Cardiac septum (tissue), 1 donor: Measurements from ENCODE around the gene CDH13. TPM values are rescaled to one million over a fixed set of nuclear protein-coding genes. Genes with fewer than 3 reads are reported as not detected.

Source experiments
- DNase-seq: peaks from one replicate; pipeline ENCODE4 v3.0.0-alpha.2; 2020; ENCODE audit warnings: low spot score
- intact Hi-C: fragments of 100-400 bp; cut with DNase I; formaldehyde crosslinking; loops from one replicate; pipeline ENCODE4 v1.14.0; 2022
- total RNA-seq: library from RNA; stranded (reverse); fragmentation: NEBNext Ultra II Directional; extraction: Animal tissue kit (Norgen Biotek cat#: 25700); gene quantifications from one replicate; pipeline ENCODE4 v1.2.1, GENCODE V29; 2021
- donor health status: DM: no; HTN: no; CAD: no.

CDH13 gene
- total RNA-seq, 1 donor from 2014 or later: 108 TPM

DNA sequence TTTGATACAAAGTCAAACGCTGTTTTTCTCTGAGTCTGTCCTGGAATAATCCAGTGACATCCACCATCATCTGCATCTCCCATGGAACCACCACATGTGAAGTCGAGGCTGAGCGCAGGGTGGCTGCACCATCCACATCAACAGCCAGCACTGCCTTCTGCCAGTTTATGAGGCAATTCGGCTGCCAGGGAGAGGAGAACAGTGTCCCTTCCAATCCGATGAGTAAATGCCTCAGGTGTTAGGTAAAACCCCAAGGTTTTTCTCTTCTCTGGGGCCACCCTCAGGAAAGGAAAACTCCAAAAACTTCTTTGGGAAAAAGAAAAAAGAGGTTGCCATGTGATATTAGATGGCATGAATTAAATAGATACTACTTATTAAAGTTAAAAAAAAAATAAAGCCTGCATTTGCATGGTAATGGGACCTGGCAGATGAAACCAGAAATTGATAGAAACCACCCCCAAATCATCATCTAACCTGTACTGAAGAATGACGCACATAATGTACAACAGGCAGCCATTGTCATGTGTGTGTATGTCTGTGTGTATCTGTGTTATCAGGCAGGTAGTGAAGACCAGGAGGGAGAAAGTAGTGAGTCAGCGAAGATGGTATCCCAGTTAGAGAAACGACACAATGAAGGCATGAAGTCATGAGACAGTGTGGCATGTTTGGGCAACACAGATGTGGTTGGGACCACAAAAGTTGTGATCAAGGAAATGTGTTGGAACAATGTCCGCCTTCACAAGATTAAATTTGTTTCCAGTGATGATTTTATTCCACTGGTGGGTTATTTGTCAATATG is 478.7 kb downstream of the CDH13 start:
- no peak for DNase-seq
- intact Hi-C loops: no loop called here

DNA sequence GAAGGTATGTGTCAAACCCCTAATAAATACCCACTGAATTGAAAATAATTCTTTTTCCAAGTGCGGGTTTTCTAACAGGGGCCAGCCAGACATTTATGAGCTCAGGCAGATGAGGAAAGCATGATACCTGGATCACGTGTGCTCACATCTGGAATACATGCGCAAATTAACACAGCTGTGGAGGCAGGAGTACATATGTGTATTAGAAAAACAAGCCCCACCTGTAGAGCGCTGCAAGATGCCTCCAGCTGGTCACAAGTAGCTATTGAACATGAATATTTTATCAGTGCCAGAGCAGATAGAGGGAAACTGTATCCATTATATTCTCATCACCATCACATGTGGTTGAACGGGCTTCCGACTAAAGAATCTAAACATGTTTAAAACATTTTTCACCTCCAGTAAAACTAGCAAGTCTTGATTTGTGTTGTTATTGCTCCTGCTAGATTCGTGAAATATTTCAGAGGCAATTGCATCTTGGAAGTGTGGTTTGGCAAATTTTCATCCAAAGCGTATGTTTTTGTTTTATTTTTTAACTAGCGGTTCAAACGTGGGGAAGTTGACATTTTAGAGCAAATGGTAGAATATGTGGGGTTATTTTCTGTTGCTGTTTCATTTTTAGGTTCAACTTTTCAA is 482.8 kb downstream of the CDH13 start:
- intact Hi-C loops: no loop called here
- DNase-seq: no peak

DNA sequence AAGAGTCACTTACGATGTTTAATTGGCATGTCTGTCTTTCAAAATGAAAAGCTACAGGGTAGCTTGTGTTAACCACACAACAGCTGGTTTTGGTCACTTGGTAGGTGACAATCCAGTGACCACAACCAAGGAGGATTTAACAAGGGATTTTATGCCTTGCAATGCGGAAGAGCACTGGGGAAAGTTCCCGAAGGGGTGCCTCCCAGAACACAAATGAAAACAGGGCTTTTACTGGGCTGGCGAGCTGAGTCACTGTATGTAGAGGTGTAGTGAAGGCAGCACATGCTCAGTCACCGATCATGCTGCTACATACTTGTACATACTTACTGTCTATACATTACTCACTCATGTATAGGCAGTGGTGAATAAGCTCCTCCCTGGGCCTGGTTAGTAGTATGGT is 483.5 kb downstream of the CDH13 start:
- intact Hi-C loops: no loop called here

DNA sequence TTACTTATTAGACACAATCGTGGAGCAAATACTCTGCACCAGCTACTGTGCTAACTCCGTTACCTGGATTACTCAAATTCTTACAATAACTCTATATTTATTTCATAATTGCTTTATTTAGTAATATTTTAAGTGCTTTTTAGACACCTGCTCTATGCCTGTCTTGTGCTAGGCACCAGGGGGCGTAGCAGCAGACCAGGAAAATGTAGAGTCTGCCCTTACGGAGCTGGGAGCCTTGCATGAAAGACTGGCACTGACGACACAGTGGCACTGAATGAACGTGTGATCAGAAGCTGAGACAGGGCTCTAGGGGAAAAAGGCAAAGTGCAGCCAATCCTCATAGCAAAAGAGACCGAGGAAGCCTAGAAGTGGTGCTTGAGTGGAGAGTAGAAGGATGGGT is 486.5 kb downstream of the CDH13 start:
- DNase-seq: no peak
- intact Hi-C loops: no loop called here

More for the DNA sequence above, 483.5 kb downstream of the CDH13 start:
- no peak for DNase-seq

DNA sequence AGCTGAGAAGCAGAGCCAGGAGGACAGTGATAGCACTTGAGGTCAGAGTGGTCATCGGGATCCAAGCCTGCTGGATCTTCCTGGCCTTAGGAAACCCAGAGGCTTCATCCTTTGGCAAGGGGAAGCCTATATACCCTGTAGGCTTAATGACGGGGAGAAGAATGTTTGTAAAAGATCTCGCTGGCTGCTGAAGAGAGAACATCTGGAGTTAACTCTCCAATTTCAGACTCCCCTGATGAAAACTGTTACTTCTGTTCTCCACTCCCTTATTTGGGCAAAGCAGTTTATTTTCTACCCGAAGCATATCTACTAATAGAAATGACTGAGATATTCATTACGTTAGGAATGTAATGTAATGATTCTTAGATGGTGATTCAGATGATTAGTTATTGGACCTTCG is 487.0 kb downstream of the CDH13 start:
- intact Hi-C loops: no loop called here
- DNase-seq: no peak

DNA sequence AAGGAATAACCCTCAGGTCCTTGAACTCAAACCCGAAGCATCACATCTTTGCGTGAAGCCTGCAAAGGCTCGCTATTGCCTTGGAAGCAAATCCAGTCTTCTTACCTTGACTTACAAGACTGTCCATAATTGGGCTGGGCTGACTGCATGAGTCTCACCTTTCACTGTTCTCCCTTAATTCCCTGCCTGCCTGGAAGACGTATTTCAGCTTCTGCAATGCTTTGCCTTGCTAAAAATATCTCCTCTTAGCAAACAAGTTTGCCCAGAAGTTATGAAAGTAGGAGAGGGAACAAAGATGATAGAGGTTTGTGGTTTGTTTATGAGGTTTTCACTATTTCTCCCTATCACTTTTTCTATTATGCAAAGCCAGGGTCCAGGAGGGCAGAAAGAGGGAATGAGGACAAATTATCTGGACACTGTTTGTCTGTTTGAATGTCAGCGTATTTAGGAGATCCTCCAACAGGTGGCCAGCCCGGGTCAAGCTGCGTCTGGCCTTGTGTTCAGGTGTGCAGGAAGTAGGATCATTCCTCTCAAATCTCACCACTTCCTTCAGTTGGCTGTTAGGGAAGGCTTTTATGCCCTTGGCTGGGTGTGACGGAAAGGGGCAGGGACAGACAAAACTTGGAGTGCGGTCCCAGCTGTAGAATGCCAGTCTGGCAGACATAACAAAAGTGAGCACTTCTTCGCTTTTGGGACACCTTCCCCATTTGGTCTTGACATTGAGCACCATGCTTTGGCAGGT is 488.9 kb downstream of the CDH13 start:
- intact Hi-C loops: no loop called here
- DNase-seq: no peak

DNA sequence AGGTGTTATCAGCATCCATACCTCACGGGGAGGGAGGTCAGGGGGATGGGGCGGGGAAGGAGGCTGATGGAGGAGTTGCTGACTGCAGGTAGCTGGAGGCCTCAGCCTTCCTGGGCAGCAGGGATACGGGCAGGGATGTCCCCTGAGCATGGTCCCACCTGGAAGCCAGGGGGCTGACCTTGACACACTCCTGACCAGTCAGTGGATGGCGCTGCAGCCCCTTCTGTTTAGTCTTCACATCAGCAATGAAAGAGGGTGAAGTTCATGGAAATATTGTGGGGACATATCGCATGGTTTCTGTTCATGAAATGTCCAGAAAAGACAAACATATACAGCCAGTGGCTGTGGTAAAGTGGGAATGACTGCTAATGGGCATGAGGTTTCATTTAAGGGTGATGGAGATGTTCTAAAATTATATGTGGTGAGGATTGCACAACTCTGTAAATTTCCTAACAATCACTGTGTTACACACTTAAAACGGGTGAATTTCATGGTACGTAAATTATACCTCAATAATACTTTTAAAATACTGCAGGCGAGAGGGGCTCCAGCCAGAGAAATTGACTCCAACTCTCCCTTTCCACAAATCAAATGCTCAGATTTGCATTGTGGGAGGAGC is 489.6 kb downstream of the CDH13 start:
- no peak for DNase-seq
- intact Hi-C loops: no loop called here

DNA sequence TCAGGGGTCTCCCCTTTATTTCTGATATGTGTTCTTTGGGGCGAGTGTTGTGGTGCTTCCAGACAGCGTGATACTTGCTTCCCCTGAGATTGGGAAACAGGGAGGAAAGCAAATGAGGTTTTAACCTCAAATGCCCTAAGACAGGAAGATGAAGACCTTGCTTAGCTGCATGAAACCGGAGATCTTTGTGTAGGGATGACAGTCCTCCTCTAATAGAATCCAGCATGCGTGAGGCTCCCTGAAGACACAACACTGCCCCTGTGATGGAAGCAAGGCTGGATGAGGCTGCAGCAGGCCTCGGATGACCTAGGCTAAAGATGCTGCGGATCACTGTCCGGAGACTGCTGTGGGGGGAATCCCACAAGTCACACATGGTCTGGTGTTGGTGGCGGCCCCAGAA is 491.0 kb downstream of the CDH13 start:
- DNase-seq: no peak

DNA sequence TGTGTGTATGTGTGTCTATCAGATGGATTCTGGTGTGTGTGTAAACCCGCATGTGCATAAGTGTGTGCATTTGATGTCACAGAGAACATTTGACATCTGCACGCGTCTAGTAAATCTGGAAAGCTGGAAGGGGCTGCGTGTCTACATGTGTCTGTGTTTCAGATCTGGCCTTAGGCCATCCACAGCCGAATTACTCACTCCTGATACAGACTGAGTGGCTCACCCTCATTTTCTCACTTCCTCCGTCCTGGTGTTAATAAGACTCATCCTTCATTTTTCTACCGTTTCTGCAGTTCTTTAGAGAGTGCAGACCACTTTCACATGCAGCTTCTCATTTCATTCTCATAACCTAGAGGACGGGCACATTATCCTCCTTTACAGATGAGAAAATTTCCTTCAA is 491.6 kb downstream of the CDH13 start:
- intact Hi-C loops: no loop called here
- no peak for DNase-seq

More for the DNA sequence above, 491.0 kb downstream of the CDH13 start:
- intact Hi-C loops: no loop called here

DNA sequence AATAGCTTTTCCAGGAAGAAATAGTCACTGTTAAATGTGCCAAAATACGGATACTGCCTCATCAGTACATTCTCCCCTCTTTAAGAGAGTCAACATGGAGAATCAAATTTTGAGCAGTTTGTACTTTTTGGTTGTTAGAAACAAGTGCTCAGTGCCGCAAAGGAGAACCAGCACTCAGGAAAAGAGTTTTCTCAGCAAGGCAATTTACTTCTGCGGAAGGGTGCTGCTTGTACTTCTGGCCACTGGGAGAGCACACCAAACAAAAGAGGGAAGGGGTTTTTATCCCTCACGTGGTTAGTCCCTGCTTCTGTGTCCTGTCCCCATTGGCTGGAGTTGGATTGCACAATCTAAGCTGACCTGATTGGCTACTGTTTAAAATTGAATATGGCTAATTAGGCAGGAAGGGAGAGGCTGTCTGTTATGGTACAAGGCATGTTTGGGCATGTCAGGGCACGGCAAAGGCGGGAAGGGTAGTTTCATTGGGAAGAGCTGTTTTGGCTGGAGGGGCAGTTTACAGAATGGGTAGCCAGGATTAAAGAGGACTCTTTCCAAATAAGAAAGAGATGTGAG is 499.3 kb downstream of the CDH13 start:
- DNase-seq: no peak
- intact Hi-C loops: no loop called here

DNA sequence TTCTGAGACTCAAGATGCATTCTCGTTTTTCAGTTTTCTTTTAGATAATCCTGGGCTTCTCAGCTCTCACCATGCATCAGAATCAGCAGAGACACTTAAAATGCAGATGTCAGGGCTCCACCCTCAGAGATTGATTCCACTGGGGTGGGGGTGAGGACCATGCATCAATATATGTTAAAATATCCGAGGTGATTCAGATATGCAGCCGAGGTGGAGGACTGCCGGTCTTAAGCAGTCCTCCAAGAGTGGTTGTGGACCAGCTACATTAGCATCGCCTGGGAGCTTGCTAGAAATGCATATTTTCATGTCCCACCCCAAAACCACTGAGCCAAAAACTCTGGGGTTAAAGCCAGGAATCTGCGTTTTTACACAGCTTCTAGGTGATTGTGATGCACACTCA is 501.3 kb downstream of the CDH13 start:
- DNase-seq: no peak
- intact Hi-C loops: no loop called here

DNA sequence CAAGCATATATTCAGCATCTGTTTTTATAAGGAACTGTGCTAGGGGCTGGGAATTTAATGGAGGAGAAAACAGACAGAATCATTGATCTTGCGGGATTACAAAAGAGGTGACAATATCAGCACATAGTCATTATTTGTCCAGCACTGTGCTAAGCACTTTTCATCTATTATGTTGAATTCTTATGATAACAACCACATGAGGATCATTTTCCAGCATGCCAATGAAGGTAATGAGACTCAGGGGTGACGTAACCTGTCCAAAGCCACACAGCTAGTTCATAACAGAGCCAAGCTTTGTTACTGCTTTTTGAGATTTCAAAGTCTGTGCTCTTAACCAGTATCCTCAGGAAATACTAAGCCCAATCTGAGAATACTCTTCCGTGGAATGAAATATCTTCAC is 503.3 kb downstream of the CDH13 start:
- intact Hi-C loops: no loop called here
- DNase-seq: no peak

DNA sequence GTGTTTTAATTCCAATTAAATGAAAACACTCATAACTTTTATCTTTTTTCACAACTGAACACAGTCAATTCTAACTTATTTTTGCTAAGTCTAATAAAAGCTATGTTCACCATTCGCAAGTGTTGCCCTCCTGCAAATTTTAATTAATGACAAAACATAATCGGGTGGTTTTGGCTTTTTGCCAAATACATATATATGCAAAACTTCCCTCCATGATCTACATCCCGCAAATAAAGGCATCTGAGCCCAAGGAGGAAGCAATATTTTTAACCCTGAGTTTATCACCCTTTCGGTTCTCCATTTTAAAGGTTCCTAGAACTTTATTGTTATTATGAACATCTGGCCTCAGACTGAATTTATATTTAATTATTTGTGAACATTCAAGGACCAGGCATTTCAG is 507.9 kb downstream of the CDH13 start:
- intact Hi-C loops: no loop called here
- DNase-seq: no peak

DNA sequence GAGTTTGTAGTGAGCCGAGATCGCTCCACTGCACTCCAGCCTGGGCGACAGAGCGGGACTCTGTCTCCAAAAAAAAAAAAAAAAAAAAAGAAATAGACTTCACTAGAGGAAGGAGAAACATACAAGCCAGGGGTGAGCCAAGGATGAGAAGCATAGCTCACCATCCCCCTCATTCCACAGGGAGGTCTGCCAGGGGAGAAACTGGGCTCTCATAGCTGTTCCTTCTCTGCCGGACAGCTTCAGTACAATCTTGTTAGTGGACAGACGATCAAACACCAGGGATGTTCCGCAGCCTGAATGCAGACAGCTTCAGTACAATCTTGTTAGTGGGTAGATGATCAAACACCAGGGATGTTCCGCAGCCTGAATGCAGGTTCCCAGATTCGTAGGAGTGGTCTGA is 509.6 kb downstream of the CDH13 start:
- no peak for DNase-seq
- intact Hi-C loops: no loop called here

DNA sequence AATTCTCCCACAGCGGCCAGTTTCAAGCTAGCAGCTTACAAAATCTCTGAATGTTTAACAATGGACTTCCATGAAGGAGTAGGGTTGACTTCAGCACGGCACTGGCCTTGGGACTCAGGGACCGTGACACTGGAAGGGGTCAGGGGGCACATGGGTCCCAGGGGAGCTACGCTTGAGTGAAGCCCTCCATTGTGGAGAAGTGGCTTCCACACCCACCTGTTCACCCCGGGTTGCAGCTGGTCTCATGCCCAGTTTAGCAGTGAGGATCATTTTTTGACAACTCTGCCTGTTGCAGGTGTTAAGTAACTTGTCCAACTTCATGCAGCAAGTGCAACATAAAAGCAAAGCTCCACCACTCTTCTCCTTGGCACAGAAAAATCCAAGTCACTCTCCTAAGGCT is 510.2 kb downstream of the CDH13 start:
- intact Hi-C loops: no loop called here
- DNase-seq: no peak

DNA sequence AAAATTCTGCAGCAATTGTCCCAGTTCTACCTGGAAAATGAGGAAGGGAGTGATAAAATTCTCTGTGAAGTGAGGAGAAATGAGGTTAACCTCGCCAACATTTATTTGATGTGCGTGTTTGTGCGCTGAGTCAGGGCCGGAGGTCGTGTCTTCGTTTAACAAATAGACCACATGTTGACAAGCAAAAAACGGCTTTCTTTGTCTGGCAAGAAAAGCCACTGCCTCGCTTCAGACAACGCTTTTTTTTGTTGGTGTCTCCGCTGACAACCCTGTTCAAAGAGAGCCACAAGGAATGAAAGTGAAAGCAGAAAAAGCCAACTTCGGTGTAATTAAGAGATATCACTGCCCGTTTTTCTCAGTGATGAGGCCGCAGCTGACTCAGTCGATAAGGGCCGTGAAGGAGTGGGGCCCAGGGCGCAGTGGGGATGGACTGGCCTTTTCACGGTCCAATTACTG is 510.6 kb downstream of the CDH13 start:
- DNase-seq: no peak
- intact Hi-C loops: no loop called here

DNA sequence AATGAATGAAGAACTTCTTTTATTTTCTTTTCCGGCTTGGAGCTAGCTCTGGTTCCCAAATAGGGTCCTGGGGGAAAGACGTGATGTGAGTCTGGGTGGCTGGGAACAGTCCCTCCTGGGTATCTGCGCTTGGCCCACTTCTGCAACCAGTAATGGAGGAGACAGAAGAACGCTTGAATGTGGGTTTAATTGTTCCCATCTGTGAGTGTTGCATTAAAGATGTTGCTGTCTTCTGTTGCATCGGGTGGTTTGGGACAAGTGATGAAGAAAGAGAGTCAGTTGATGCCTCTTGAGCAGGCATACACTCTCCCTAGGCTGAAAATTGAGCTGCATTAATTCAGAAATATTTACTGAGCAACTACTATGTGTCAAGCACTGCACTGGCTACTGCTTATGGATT is 511.1 kb downstream of the CDH13 start:
- intact Hi-C loops: no loop called here
- no peak for DNase-seq

DNA sequence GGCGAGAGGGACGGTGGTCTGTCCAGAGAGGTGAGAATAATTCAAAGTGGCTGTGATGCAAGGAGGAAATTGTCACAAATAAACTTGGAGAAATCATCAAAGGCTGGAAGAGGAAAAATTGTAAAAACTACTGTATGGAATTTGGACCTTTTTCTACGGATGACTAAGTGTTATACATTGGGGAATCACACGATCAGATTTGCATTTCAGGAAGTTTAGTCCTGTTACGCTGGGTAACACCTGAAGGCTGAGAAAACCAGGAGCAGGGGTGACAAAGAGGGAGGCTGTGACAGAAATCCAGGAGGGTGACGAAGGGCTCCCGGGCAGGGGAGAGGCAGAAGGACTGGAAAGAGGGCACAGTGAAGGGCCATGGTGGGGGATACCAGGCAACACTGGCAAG is 511.7 kb downstream of the CDH13 start:
- no peak for DNase-seq
- intact Hi-C loops: no loop called here

DNA sequence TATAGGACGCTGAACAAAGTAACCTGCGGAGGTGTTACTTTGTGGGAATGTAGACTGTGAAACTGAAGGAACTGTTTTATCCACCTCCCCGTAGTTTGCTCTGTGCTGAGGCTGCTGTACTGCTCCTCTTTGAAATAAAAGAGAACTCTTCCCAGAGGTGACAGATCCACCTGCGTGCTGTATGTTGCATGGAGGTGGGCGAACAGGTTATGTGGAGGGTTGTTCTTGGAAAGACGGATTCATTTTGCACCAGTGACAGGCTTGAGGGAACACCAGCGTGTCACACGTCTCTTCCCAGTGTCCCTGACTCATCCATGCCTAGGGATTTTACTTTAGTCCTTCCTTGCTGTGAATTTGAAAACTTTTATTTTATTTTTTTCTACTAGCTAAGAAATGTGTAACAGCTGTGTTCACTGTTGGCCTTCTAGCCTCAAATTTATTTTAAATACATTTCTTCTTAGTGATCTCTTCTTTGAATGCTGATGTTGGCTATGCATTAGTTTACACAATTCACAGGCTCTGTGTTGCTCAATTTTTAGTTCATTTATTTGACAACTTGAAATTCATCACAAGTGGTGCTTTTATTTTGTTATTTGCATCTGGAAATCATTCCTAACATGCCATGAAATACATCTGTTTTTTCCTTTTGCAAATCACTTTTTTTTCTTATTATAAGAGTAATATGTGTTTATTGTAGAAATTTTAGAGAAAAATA is 512.4 kb downstream of the CDH13 start:
- DNase-seq: no peak
- intact Hi-C loops: no loop called here
